Vagina (tissue), 2 donors: ENCODE data around the gene SNX9. TPM values are rescaled to one million over a fixed set of nuclear protein-coding genes. Genes with fewer than 3 reads are reported as not detected.

Source experiments
- DNase-seq, 2 donors: peaks; one replicate each; pipeline ENCODE4 v3.0.0-alpha.2; 2017; ENCODE audit errors: extremely low spot score in 2 of 2
- H3K27ac ChIP-seq: fragments of 200-600 bp; sonication (generic); one replicate; pipeline ENCODE4 v1.5.1; 2019
- H3K27me3 ChIP-seq: fragments of 200-600 bp; sonication (generic); one replicate; pipeline ENCODE4 v1.5.1; 2019
- H3K36me3 ChIP-seq, 2 donors: fragments of 200-600 bp; sonication (generic); one replicate each; pipeline ENCODE4 v1.5.1; 2017 to 2019
- H3K4me1 ChIP-seq: fragments of 200-600 bp; sonication (generic); one replicate; pipeline ENCODE4 v1.5.1; 2019
- H3K4me3 ChIP-seq, 2 donors: fragments of 200-600 bp; sonication (generic); 1 replicate in 1 of 2; 2 replicates in 1 of 2; pipeline ENCODE4 v1.5.1; 2016 to 2019
- H3K9me3 ChIP-seq: fragments of 200-600 bp; sonication (generic); one replicate; pipeline ENCODE4 v1.5.1; 2019
- POLR2A ChIP-seq, 2 donors: fragments of 450-650 bp; IDR thresholded peaks; one replicate each; pipeline ENCODE4 v1.6.1; 2017; ENCODE audit warnings: antibody characterized with exemption in 2 of 2, mild to moderate bottlenecking in 2 of 2, moderate library complexity in 2 of 2
- POLR2AphosphoS5 ChIP-seq, 2 donors: sonication (generic); formaldehyde crosslinking; IDR thresholded peaks; one replicate each; pipeline ENCODE4 v1.9.0; 2017; ENCODE audit warnings: antibody characterized with exemption in 2 of 2, mild to moderate bottlenecking in 2 of 2, low read depth in 1 of 2; ENCODE audit not compliant: insufficient read depth in 1 of 2
- intact Hi-C: fragments of 100-400 bp; cut with DNase I; formaldehyde crosslinking; loops from one replicate; pipeline ENCODE4 v1.15.1; 2023
- total RNA-seq: library from RNA; depleted of rRNA; stranded (reverse); fragments of >200 nt; gene quantifications from one replicate; pipeline ENCODE4 v1.2.3, GENCODE V29; 2016
- TF ChIP-seq, protein P1 (sequence below), 3 experiments: fragments of 450-650 bp in 2 of 3; fragments of 200-600 bp in 1 of 3; sonication (generic) in 1 of 3; IDR thresholded peaks; one replicate each; pipeline ENCODE4 v1.5.1; 2017 to 2019; ENCODE audit warnings: antibody characterized with exemption in 3 of 3, mild to moderate bottlenecking in 2 of 3, moderate library complexity in 2 of 3

Gene SNX9
- total RNA-seq, 1 donor from 2014 or later, result 61.4 TPM

GRCh38 chr6:157887892-157888291, 64.8 kb downstream of the SNX9 start:
- no peak for DNase-seq
- no peak for TF ChIP-seq POLR2AphosphoS5 (IDR thresholded peaks at IDR 0.05; ENCODE audit: insufficient read depth in 1 of 2, low read depth in 1 of 2)
- TF ChIP-seq, protein P1, sequence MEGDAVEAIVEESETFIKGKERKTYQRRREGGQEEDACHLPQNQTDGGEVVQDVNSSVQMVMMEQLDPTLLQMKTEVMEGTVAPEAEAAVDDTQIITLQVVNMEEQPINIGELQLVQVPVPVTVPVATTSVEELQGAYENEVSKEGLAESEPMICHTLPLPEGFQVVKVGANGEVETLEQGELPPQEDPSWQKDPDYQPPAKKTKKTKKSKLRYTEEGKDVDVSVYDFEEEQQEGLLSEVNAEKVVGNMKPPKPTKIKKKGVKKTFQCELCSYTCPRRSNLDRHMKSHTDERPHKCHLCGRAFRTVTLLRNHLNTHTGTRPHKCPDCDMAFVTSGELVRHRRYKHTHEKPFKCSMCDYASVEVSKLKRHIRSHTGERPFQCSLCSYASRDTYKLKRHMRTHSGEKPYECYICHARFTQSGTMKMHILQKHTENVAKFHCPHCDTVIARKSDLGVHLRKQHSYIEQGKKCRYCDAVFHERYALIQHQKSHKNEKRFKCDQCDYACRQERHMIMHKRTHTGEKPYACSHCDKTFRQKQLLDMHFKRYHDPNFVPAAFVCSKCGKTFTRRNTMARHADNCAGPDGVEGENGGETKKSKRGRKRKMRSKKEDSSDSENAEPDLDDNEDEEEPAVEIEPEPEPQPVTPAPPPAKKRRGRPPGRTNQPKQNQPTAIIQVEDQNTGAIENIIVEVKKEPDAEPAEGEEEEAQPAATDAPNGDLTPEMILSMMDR (IDR thresholded peaks at IDR 0.05), result no peak
- no peak for TF ChIP-seq POLR2A (IDR thresholded peaks at IDR 0.05)
- intact Hi-C loops, result loop anchor here (5.0 kb wide), 1 partner anchor 566 kb away; the partner anchor contains the start of gene TMEM242
- H3K36me3 ChIP-seq, result peaks cover 0 to 15% of the 10 kb centered on the region in 2 donors
- no peak overlapping the region for H3K4me3 ChIP-seq
- H3K27me3 ChIP-seq, result no peaks in the 10 kb centered on the region
- H3K27ac ChIP-seq, result no peak overlapping the region
- no peaks in the 10 kb centered on the region for H3K9me3 ChIP-seq
- peaks cover 8% of the 10 kb centered on the region for H3K4me1 ChIP-seq

- intact Hi-C loops, result no loop called here
- no peak overlapping the region for H3K4me3 ChIP-seq
Measured at GRCh38 chr6:157891544-157892362, 68.7 kb downstream of the SNX9 start.

GRCh38 chr6:157892363-157892877, 69.4 kb downstream of the SNX9 start:
- no peaks in the 10 kb centered on the region for H3K9me3 ChIP-seq
- no peak overlapping the region for H3K27ac ChIP-seq
- no peak overlapping the region for H3K4me3 ChIP-seq
- TF ChIP-seq POLR2AphosphoS5 (IDR thresholded peaks at IDR 0.05; ENCODE audit: insufficient read depth in 1 of 2, low read depth in 1 of 2) (no peak), POLR2A (IDR thresholded peaks at IDR 0.05) (no peak)
- TF ChIP-seq, protein P1 (IDR thresholded peaks at IDR 0.05), result no peak
- intact Hi-C loops, result no loop called here
- H3K27me3 ChIP-seq, result no peaks in the 10 kb centered on the region
- peaks cover 0 to 22% of the 10 kb centered on the region in 2 donors for H3K36me3 ChIP-seq
- H3K4me1 ChIP-seq, result peaks cover 8% of the 10 kb centered on the region
- no peak for DNase-seq

More at GRCh38 chr6:157891544-157892362, 68.7 kb downstream of the SNX9 start:
- H3K27ac ChIP-seq, result no peak overlapping the region
- no peaks in the 10 kb centered on the region for H3K9me3 ChIP-seq
- H3K4me1 ChIP-seq, result peaks cover 8% of the 10 kb centered on the region
- H3K36me3 ChIP-seq, result peaks cover 0 to 15% of the 10 kb centered on the region in 2 donors
- DNase-seq, result no peak
- no peak for TF ChIP-seq POLR2AphosphoS5 (IDR thresholded peaks at IDR 0.05; ENCODE audit: insufficient read depth in 1 of 2, low read depth in 1 of 2)
- TF ChIP-seq, protein P1 (IDR thresholded peaks at IDR 0.05), result no peak
- TF ChIP-seq POLR2A (IDR thresholded peaks at IDR 0.05), result no peak
- no peaks in the 10 kb centered on the region for H3K27me3 ChIP-seq

- Histone ChIP-seq H3K4me1 (peaks cover 8% of the 10 kb centered on the region), H3K36me3 (peaks cover 0 to 23% of the 10 kb centered on the region in 2 donors), H3K9me3 (no peaks in the 10 kb centered on the region), H3K27me3 (no peaks in the 10 kb centered on the region), H3K4me3 (no peak overlapping the region), H3K27ac (no peak overlapping the region)
- DNase-seq, result no peak
- no peak for TF ChIP-seq POLR2A (IDR thresholded peaks at IDR 0.05)
- intact Hi-C loops, result no loop called here
Measured at GRCh38 chr6:157893238-157893637, 70.2 kb downstream of the SNX9 start.

DNA sequence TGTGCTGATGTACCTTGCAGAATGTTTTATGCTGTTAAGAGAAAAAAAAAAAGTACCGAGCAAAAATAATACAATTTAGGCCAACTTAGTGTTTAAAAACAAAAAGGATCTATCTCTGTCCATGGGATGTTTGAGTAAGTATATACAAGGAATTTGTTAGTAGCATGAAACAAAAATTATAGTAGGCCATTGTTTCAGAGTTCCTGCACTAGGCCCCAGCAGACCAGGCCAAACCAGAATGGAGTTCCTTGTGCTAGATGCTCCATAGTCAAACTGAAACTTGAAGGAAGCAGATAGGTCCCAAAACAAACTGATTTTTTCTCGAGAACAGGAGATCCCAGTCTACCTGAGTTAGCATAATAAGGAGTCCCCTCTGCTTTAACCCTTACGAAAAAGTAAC, 72.5 kb downstream of the SNX9 start:
- intact Hi-C loops, result no loop called here
- Histone ChIP-seq H3K27me3 (no peaks in the 10 kb centered on the region), H3K9me3 (no peaks in the 10 kb centered on the region), H3K4me1 (peaks cover 8% of the 10 kb centered on the region), H3K27ac (no peak overlapping the region), H3K36me3 (peaks cover 0 to 17% of the 10 kb centered on the region in 2 donors), H3K4me3 (no peak overlapping the region)
- DNase-seq, result no peak
- TF ChIP-seq, protein P1 (IDR thresholded peaks at IDR 0.05), result no peak
- TF ChIP-seq POLR2AphosphoS5 (IDR thresholded peaks at IDR 0.05; ENCODE audit: insufficient read depth in 1 of 2, low read depth in 1 of 2) (no peak), POLR2A (IDR thresholded peaks at IDR 0.05) (no peak)
